HCT116 (cell line): Measurements from ENCODE around the gene PTGDS.

ENCODE experiments used
- EZH2 ChIP-seq: fragments of 200-600 bp; sonication (generic); IDR thresholded peaks from 2 replicates; pipeline ENCODE4 v1.6.1; 2017; ENCODE audit warnings: antibody characterized with exemption, mixed run types
- TF ChIP-seq, protein P1 (sequence below), 3 experiments: fragments of 200-600 bp in 1 of 3; sonication (generic) in 1 of 3; IDR thresholded peaks in 2 of 3; conservative IDR thresholded peaks in 1 of 3; 2 replicates each; pipeline ENCODE4 v1.5.1; 2012 to 2017; ENCODE audit warnings: low read depth in 2 of 3, low read length in 2 of 3, antibody characterized with exemption in 1 of 3, borderline replicate concordance in 1 of 3, control low read depth in 1 of 3, mild to moderate bottlenecking in 1 of 3, mixed read lengths in 1 of 3, mixed run types in 1 of 3, moderate library complexity in 1 of 3; ENCODE audit not compliant: insufficient read depth in 1 of 3

DNA sequence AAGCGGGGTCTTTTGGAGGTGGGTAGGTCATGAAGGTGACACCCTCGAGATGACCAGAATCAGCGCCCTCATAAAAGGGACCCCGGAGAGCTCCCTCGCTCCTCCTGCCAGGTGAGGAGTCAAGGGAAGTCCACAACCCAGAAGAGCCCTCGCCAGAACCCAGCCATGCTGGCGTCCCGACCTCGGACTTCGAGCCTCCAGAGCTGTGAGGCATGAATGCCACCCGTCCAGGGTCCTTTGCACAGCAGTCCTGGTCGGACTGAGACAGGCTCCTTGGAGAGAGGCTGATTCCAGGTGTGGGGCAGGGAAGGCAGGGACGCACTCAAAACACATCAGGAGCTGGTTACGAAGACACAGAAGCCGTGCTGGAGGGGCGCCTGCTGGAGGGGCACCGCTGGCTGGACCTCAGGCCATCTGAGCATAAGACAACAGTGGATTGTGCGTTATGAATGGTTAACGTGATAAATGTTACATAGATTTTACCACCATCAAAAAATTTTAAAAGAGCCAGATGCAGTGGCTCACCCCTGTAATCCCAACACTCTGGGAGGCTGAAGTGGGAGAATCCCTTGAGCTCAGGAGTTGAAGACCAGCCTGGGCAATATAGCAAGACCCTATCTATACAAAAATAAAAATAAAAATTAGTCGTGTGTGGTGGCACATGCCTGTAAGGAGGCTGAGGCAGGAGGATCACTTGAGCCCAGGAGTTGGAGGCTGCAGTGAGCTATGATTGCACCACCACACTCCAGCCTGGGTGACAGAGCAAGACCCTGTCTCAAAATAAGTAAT, 24.7 kb downstream of the PTGDS start:
- no peak for TF ChIP-seq EZH2
- TF ChIP-seq, protein P1, sequence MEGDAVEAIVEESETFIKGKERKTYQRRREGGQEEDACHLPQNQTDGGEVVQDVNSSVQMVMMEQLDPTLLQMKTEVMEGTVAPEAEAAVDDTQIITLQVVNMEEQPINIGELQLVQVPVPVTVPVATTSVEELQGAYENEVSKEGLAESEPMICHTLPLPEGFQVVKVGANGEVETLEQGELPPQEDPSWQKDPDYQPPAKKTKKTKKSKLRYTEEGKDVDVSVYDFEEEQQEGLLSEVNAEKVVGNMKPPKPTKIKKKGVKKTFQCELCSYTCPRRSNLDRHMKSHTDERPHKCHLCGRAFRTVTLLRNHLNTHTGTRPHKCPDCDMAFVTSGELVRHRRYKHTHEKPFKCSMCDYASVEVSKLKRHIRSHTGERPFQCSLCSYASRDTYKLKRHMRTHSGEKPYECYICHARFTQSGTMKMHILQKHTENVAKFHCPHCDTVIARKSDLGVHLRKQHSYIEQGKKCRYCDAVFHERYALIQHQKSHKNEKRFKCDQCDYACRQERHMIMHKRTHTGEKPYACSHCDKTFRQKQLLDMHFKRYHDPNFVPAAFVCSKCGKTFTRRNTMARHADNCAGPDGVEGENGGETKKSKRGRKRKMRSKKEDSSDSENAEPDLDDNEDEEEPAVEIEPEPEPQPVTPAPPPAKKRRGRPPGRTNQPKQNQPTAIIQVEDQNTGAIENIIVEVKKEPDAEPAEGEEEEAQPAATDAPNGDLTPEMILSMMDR (IDR thresholded peaks at IDR 0.05 in 2 of 3, conservative IDR thresholded peaks at IDR 0.05 in 1 of 3; ENCODE audit: borderline replicate concordance in 1 of 3, insufficient read depth in 1 of 3, low read depth in 2 of 3, low read length in 2 of 3): no peak
